ENCODE results near the gene SPAG16.

- TF ChIP-seq CTCF (IDR thresholded peaks at IDR 0.05), result no peak
- no peak for TF ChIP-seq POLR2A (IDR thresholded peaks at IDR 0.05)
Measured at GRCh38 chr2:214126135-214126534, 841.9 kb downstream of the SPAG16 start.
